HT1080 (cell line): Measurements from ENCODE around the gene DAB1. TPM values are rescaled to one million over a fixed set of nuclear protein-coding genes. Genes with fewer than 3 reads are reported as not detected.

Experiments
- DNase-seq: peaks from one replicate; pipeline ENCODE4 v3.0.0-alpha.2; 2015; ENCODE audit warnings: low read depth
- total RNA-seq: library from RNA; depleted of rRNA; stranded (reverse); fragments of >200 nt; shearing (Covaris generic); gene quantifications from 2 replicates; pipeline ENCODE4 v1.2.3, GENCODE V29; 2014

DAB1 gene
- total RNA-seq, 1 experiment from 2014 or later: not detected

DNA sequence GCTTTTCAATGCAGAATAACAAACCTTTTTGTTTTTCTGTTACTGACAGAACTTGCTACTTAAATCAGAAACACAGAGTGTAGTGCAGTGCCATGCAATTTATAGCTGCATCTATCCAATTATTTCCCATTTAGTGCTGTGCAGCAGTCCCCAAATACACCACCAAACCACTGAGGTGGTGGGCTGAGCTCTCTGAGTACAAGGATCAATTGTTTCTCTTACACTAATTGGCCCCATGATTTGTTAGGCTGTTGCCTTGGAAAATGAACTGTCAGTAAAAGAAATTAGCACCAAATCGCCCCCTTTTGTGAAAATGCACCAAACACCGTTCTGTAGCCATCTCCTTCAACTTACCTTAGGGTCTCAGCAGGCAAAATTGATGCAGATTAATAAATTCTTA lies 339.2 kb downstream of the DAB1 start:
- DNase-seq: no peak

DNA sequence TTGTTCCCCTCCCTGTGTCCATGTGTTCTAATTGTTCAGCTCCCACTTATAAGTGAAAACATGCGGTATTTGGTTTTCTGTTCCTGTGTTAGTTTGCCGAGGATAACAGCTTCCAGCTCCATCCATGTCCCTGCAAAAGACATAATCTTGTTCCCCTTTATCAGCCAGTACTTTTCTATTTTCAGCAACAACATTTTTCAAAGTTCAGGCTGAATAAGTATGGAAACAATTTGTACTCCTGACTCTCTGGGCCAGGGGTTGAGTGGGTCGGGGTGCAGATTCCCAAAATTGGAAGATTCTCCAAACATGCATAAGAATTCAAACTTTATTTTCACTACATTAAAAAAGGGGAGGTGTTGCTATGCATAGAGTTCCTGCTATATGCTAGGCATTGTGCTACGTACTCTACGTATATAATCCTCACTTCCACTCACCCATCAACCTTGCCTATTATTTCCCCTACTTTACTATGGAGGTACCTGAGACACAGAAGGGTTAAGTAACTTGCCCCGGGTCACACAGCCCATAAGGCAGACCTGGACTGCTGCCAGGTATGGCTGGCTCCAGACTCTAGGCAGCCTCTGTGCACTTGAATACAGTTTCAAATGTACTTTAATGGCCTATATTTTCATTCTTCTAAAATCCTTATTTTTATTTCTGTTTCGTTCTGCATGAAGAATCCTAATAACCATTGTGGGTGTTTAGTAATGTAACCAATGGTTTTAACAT lies 341.0 kb downstream of the DAB1 start:
- no peak for DNase-seq

DNA sequence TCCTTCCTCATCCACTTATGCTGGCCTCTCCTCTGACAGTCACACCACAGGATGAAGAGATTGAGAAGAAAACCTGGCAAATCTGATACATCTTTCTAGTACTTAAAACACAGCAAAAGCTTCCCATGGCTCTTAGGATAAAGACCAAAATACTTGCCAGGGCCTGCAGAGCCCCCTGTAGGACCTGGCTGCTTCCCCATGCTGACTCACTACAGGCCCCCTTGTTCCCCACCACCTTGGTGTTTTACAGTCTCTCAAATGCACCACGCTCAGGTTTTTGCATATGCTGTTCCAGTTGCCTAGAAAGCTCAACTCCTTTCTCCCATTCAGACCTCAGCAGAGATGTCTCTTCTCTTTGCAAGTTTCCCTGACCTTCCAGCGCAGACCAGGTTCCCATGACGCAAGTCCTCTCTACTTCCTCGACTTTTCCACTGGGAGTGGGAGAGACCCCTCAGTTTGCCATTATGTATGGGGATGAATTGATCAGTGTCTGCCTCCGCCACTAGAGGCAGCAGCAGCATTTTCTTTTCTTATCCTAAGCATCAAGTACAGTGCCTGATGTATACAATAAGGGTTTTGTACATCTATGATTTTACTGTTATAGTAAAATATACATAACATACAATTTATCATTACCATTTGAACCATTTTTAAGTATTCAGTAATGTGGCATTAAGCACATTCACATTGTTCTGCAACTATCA lies 344.3 kb downstream of the DAB1 start:
- no peak for DNase-seq

DNA sequence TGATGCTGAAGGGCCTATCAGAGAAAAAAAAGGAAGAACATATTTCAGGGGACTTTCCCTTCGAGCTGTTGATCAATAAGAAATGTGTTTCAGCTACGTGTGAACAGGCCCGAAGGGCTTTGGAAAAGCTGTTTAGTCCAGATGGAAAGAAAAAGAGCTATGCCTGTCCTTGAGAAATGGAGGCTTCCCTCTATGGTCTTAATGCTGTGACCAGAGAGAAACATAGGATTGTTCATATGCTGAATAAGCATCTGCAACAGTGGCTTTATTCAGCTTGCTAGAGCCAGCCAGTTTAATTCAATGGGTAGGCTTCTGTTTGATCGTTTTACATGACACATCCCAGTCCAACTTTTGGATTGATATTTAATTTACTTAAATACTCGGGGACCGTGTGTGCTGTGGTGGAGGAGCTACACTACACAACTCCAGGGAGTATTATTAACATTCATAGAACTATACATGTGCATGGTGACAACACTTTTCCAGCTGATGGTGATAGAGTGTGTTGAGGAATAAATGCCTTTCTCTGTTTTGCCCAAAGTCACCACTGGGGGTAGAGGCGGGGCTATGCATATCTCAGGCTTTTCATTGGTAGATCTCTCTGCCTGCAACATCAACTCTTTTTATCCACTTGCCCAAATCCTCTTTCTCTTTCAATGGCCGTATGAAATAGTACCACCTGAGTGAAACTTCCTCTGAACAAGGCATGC lies 351.3 kb downstream of the DAB1 start:
- peak; percentile 48 for DNase-seq

DNA sequence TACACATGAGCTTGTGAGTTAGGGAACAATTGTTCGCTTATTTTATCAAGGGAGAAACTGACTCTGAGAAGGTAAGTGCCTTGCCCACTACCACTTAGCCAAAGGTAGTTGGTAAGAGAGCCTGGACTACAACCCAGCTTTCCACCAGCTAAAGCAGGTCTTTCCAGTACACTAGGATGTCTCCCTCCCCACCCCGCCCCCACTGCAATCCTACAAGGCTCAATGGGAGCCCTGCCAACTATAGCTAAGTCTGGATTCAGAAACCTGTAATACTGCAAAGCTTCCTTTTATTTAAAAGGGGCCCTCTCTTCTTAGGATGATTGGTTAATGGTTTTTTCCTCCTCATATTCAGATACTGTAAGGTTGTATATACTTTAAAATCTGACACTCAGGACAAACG lies 356.0 kb downstream of the DAB1 start:
- DNase-seq: no peak

DNA sequence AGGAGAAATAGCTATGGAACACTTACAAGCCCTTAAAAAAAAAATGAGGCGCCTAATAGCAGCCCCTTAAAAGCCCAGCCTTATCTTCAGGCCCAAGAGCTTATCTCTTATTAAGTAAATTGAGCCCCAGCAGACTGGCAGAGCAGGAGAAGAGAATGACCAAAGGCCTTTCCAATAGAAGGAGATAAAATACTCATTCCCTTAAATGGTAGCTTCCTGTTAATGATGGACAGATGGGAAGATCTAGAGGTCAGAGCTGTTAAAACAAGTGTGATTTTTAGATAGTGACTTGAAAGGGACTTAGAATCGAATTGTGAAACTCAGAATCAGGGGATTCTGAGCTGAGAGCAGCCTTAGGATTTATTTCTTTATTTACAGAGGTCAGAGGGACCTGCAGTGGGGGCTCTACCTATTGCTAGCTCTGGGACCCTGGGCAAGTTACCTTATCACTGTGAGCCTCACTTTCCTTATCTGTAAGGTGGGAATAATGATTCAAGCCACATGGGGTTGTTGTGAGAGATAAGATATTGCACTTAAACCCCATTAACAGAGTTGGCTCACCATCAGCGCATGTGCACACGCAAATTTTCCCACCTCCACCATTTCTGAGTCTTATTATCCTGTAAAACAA lies 356.8 kb downstream of the DAB1 start:
- DNase-seq: no peak

DNA sequence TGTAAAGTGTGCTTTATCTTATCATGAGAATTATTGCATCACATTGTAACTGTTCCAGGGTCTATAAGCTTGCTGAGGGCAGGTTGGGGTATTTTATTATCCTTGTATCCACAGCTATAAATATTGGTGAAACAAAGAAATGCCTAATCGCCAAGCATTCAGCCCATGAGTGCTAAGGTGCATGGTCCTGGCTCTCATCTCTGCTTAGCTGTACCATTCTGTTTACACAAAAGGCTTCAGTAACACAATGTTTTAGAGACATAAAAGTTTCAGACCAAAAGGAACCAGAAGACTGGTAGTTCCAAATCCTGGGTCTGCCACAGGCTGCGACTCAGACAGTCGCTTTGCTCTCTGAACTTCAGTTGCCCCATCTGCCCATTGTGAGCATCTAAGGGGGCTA lies 358.4 kb downstream of the DAB1 start:
- DNase-seq: no peak

DNA sequence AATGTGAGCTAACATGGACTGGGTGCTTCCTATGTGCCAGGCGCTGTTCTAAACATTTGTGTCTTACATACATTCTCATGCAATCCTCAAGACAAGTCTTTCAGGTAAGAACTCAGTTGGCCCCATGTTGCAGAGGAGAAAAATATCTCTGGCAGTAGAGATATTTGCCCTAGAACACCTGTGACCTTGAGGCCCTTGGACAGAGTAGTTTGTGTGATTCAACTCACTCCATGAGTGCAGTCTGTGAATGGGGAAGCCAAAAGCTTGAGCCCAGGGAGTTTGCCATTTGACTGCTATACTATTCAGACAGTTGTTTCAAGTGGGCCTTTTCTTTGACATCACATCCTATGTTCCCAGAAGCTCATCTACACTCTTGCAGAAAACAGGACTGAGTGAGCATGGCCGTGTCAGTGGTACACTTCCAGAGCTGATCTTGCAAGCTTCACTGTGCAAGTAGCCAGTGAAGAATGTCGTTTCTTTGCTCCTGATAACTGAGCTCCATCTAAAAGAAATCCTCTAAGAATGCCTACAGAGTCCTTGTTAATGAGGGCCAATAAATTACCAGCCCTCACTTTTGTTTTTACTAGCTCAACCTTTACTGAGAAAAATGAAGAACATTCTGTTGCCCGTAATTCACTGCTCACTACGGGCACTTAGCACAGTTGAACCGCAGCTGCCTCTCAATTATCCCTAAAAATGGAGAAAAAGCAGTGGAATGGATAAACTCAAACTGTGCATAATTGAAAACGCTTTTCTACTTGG lies 359.3 kb downstream of the DAB1 start:
- DNase-seq: no peak

DNA sequence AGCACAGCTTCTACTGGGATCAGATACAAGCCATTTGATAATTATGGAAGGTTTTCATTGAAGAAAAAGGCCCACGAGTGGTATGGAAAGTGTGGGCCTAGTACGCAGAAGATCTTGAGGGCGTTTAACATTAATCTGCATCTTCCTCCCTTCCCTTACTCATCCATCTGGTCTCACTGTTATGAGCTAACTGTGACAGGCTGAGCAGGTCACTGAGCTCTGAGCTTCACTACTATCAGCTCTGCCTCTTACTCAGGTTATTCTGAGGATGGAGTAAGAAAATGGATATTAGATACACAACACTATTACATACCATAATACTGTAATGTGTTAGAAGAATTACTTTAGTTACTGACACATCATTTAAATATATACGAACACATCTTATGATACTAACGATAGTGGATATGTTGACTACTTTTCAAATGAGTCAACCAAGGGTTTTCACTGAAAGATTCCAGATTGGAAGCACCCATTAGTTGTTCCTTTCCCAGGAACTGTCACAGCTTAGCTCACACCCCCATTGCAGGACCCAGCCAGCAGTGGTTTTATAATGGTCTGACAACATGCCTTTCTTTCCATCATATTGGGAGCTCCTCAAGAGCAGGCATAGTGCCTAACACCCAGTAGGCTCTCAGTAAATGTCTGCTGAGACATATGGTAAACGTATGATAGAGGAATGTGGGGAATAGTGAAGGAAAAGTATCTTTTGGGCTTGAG lies 360.3 kb downstream of the DAB1 start:
- no peak for DNase-seq

DNA sequence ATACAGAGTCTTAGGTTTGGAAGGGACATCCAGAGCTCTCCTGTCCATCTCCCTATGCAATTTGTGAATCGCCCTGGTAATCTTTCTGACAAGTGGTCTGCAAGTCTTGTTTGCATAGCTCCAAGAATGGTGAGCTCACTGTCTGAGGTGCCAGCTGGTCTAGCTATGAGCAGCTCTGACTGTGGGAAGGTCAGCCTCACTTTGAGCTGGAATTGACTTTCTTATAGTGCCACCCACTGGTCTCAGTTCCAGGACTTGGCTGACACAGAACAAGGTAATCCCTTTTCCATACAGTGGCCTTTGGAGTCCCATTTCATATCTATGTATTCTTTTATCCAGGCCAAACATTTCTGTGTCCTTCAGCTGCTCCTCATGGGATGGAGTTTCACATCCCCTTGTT lies 362.5 kb downstream of the DAB1 start:
- DNase-seq: peak; percentile 28

DNA sequence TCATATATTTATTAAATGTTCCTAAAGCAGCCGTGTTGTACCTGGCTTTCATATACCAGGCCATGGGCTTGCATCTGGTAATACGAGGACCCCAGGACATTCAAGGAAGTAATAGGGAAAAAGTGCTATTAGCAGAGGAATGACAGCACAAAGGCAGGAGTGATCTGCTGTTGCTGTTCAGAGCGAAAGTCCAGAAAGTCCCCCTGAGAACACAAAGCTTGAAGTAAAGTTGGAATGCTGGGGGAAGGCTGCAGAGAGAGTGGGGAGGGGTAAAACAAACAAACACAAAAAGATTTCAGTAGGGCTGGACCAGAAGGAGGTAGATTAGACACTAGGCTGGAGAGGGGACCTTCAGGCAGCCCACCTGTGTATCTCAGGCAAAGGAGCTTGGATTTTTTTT lies 363.4 kb downstream of the DAB1 start:
- no peak for DNase-seq

DNA sequence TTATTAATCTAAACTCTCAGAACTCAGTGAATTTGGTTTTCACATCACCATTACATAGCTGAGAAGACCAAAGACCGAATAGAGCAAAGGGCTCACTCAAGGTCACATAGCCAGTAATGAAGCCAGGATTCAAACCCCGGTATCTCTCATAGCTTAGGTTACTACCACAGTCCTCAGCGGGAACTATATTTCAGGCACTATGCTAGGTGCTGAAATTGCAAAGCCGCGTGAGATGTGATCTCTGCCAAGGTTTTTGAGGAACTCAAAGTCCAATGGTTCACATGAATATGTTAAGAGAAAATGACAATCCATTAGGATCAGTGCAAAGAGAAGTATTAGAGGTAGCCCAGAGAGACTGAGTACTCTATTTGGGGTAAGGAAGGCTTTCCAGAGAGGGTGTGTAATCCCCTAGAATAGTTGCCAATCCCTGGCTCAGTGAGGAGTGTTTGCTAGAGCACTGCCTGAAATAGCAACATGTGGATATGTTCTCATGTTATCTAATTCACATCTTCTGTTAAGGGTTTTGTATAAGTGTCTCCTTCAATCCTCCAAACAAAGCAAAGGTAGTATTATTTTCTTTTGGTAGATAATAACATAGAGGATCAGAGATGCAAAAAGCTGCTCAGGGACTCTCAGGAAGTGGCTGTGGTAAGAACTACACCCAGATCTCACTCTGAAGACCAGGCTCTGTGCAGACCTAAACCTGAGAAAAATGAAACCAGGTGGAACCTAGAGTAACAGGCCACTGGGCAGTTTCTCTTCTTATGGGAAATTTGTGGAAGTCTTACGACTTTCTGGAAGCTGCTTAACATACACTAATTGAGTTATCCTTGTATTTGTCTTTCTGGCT lies 365.0 kb downstream of the DAB1 start:
- no peak for DNase-seq

DNA sequence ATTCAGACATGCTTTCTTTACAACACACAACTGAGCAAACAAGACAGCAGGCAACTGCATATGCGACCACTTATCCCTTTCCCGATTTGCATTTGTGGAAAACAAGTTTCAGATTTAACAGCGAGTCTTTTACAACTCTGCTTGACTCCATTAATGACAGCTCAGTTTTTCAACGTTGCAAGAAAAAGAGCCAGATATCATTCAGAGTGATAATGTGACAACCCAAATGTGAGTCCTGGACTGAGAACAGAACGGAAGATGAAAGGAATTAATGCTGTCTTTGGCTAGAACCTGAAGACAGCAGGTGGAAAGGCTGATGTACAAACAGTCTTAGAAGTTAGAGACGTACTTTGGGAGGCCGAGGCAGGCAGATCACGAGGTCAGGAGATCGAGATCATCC lies 375.0 kb downstream of the DAB1 start:
- no peak for DNase-seq

DNA sequence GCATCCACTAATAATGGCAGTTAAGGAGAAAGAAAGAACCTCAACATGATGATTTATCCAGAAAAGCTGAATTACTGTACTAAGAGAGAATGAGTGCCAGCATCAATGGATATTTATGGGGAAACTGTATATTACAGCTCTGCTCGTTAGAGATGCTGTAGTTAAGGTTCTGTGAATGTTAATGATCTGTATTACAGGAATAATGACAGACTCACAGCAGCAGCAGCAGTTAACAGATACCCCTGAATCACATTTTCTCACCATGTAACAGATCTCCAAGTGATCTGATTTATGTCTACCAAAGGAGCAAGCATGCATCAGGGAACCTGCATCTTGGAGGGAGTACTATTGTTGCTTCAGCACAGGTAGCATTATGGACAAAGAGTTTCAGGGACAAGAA lies 377.4 kb downstream of the DAB1 start:
- no peak for DNase-seq

DNA sequence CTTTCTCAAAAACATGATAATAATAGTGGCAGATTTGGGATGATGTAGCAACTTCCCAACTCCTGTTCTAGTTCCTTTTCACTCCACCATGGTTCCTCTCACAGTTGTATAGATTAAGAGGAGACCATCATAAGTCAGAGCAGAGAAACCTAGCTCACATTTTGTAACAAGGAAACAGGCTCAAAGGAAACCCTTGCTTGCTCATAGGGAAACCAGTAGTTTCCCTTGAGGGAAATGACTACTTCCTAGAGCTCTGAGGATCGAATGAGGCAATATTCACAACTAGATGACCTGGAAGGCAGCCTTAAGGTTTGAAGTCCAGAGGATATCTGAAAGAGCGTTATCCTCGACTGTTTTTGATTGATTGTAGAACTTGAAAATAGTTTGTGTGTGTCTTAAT lies 382.0 kb downstream of the DAB1 start:
- DNase-seq: no peak

DNA sequence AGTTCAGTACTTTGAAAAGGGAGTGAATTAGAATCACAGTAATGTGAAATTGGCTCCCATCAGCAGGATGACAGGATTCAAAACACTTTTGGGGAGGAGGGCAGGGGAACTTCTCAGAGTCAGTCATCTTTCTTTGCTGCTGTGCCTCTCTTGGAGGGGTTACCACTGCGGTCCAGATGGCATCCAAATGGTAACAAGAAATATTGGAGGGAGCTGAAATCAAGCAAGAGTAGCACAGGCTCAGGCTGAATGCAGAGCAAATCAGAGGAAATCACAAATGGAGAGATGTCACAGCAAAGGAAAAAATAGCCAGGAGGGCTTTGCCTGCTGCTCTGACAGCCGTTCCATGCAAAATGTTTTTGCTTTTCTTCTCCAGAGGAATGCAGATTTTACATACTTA lies 383.0 kb downstream of the DAB1 start:
- no peak for DNase-seq

DNA sequence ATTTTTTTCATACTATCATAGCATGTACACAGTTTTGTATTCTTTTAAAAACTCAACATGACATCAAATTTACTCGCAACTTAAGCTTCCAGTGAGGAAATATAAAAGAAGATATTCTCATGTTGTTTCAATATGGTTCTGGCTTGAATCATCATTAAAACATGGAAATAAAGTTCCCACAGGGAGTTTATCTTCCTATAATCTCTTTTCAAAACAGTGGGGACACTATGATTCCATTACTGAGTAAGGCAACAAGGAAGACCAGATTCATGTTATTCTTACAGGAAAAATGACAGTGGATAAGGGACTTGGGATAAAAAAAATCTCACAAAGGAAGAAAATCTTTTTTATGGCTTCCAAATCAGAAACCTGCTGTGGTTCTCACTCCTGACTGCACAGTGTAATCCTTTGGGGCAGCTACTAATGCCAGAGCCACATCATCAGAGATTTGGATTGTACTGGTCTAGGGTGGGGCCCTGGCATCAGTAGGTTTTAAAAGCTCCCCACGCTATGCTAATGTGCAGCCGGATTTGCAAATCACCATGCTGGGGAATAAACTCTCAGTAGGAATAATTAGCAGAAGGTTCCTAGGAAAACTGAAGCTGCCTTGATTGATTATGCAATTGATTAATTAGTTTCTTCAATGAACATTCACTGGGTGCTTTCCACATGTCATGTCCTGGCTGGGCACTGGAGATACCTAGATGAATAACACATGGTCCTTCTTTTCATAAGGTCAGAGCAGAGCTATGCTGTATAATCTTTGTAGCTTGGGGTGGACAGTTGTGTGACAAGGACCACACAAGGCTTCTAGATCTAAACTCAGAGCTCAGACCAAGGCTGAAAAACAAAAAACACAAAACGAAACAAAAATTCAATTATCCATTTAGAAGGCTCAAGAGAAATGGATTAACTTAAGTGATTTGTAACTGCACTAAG lies 386.9 kb downstream of the DAB1 start:
- no peak for DNase-seq

DNA sequence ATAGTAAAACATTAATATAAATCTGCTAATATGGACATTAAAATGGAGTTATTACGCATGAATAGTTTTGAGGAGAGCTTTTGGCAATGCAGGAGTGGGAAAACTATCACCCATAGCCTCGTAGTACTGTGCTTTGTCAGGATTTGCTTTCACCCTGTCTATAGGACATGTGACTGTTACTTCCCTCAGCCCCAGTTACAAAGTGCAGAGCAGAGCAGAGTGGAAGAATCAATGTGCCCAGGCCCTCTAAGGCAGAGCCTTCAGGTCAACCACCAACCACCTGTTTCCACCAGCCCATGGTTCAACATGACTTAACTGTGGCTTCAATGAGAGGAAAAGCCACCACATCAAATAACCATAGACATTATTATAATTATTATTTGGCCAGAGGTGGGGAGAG lies 389.1 kb downstream of the DAB1 start:
- DNase-seq: no peak
